ENCODE measurements around the gene CARS2.

The CARS2 gene

DNA sequence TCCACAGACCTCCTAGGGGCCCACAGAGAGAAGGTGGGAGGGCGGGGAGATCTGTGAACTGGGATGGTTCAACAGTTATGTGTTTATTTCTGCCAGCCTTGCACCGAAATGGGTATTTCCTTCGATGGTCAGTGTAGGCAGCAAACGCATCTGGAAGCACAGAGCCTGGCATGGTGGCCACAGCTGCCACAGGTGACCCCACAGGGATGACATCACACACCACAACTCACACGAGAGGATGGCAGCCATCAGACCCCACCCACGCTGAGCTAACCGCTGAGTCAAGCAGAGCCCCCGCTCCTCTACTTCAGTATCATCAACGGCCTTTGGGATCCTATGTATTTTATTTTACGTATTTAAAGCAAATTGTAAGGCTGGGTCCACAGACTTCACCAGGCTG, 53.2 kb downstream of the CARS2 start:
- no peak overlapping the region for H3K27ac Mint-ChIP-seq
- H3K9me3 Mint-ChIP-seq: no peaks in the 10 kb centered on the region
- peaks cover 14% of the 10 kb centered on the region for H3K36me3 Mint-ChIP-seq
- peaks cover 14% of the 10 kb centered on the region for H3K4me1 Mint-ChIP-seq
- H3K4me3 Mint-ChIP-seq: no peak overlapping the region
- H3K27me3 Mint-ChIP-seq: no peaks in the 10 kb centered on the region

DNA sequence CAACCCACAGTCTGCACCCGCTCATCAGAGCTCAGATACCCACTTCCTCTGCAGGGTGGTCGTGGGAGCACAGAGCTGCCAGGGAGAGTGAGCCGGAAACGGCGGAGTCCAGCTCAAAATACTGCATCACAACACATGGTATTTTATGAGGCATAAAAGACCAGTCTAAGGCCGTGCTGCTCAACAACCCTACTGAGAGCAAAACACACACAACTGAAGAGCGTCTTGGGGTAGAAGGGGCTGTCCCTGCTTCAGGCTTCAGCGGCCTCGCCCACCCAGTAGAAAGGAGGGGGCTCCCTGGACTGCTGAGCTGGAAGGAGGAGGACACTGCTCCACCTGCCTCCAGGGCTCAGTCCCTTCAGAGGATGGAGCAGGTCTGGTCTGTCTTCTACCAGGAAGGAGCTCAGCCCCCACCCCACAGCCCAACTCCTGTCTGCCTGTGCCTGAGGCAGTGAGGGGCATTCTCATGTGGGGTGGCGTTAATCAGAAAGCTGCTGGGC, 53.6 kb downstream of the CARS2 start:
- Mint-ChIP-seq H3K27me3 (no peaks in the 10 kb centered on the region), H3K4me3 (no peak overlapping the region), H3K27ac (no peak overlapping the region), H3K9me3 (no peaks in the 10 kb centered on the region), H3K36me3 (peaks cover 11% of the 10 kb centered on the region), H3K4me1 (peaks cover 9% of the 10 kb centered on the region)

DNA sequence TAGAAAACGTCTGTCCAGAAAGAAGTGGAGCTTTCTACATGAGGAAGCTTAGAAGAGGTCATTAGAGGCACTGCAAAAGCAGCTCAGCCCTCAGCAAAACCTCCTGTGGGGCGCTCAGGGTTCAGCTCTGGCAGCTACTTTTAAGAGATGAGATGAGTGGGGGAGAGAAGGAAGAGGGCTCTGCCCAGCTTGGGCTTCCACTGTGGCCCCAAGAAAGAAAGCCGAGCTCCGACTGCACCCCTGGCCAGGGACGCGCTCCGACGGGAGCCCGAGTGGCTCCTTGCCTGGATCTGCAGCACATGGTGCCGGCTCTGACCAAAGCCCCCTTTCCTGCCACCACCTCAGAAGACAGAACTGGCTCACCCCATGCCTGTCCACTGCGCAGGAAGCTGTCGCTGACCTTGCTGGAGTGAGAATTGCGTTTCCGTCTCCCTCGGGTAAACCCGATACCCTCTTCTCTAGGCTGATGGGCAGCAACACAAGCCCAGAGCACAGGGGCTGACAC, 54.1 kb downstream of the CARS2 start:
- Mint-ChIP-seq H3K27me3 (no peaks in the 10 kb centered on the region), H3K27ac (no peak overlapping the region), H3K9me3 (no peaks in the 10 kb centered on the region), H3K4me1 (peaks cover 7% of the 10 kb centered on the region), H3K36me3 (peaks cover 11% of the 10 kb centered on the region), H3K4me3 (no peak overlapping the region)

DNA sequence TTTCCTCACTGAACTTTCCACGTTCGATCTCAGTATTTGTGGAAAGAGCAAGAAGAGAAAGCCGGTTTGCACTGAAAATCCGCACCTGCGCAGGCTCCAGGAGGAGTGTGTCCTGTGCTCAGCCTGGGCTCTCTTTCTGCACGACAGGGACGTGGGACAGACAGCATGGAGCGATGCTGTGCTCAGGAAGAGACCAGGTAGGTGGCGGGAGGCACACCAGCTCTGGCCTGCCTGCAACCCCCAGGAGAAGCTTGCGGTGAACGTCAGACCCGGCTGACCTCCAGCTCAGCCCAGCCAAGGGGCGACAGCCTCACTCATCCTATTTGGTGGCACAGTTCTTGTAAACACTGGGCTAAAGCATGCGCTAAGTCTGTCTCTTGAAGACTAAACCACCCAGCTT, 54.6 kb downstream of the CARS2 start:
- Mint-ChIP-seq H3K27me3 (no peaks in the 10 kb centered on the region), H3K4me3 (no peak overlapping the region), H3K27ac (no peak overlapping the region), H3K9me3 (no peaks in the 10 kb centered on the region), H3K36me3 (peaks cover 11% of the 10 kb centered on the region), H3K4me1 (peaks cover 4% of the 10 kb centered on the region)

DNA sequence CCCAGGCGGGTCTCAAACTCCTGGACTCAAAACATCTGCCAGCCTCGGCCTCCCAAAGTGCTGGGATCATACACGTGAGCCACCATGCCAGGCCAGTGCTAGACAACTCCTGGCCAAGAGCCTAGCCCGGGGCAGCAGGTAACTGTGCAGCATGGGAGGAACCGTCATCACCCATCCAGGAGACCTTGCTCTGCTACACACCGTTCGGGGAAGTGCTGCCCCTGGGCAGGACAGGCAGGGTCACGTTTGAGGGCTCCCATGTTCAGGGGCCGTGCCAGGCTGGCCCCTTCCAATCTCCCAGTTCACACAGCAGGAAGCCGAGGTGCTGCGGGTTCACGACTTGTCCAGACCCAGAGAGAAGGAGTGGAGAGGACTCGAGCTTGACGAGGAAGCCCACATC, 55.5 kb downstream of the CARS2 start:
- no peaks in the 10 kb centered on the region for H3K27me3 Mint-ChIP-seq
- H3K4me1 Mint-ChIP-seq: no peaks in the 10 kb centered on the region
- no peak overlapping the region for H3K27ac Mint-ChIP-seq
- peaks cover 11% of the 10 kb centered on the region for H3K36me3 Mint-ChIP-seq
- no peaks in the 10 kb centered on the region for H3K9me3 Mint-ChIP-seq
- H3K4me3 Mint-ChIP-seq: no peak overlapping the region

DNA sequence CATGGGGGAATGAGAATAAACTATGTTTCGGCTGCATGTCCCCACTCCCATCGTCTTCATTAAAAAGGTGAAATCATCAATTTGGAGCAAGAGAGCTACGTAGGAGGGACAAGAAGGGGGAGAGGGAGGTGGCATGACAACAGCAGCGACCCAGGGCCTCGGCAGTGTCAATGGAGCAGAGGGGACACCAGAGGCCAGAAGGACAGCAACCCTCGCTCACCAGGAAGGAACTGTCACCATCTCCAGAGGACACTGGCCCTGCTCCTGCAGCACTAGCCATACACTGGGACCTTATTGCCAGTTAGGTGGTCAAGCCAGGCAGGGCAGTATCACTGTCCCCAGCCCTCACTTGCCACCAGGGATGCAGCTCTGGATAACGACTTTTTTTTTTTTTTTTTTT, 56.4 kb downstream of the CARS2 start:
- H3K27me3 Mint-ChIP-seq: no peaks in the 10 kb centered on the region
- H3K4me1 Mint-ChIP-seq: no peaks in the 10 kb centered on the region
- H3K36me3 Mint-ChIP-seq: peaks cover 9% of the 10 kb centered on the region

DNA sequence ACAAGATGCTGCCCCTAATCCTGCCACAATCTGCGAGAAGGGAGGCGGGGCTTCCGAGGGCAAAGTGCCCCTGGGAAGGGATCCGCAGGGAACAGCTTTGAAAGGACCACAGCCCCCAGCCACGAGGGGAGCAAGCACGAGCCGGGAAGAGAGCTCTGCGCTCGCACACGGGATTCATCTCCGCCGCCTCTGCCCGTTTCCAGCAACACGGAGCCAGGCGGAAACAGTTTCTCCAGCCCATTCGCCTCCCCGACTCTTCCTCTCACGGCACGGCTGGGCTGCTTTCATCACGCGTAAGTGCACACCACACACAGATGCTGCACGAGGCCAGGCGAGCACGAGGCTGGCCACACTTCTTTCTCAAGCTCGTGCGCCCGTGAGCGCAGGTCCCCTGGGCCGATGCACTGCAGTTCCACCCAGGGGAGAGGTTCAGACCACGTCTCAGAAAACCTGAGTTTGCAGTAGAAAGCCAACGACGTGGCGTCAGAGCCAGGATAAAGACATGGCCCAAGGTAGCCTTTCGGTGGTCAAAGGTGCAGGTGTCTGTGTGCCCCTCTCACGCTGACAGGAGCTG, 57.0 kb downstream of the CARS2 start:
- Mint-ChIP-seq H3K9me3 (no peaks in the 10 kb centered on the region), H3K27ac (peak overlapping the region; percentile 62), H3K27me3 (no peaks in the 10 kb centered on the region), H3K4me1 (no peaks in the 10 kb centered on the region), H3K4me3 (no peak overlapping the region), H3K36me3 (peaks cover 7% of the 10 kb centered on the region)

More for the DNA sequence above, 56.4 kb downstream of the CARS2 start:
- no peak overlapping the region for H3K4me3 Mint-ChIP-seq
- H3K27ac Mint-ChIP-seq: peak overlapping the region; percentile 47
- H3K9me3 Mint-ChIP-seq: no peaks in the 10 kb centered on the region

DNA sequence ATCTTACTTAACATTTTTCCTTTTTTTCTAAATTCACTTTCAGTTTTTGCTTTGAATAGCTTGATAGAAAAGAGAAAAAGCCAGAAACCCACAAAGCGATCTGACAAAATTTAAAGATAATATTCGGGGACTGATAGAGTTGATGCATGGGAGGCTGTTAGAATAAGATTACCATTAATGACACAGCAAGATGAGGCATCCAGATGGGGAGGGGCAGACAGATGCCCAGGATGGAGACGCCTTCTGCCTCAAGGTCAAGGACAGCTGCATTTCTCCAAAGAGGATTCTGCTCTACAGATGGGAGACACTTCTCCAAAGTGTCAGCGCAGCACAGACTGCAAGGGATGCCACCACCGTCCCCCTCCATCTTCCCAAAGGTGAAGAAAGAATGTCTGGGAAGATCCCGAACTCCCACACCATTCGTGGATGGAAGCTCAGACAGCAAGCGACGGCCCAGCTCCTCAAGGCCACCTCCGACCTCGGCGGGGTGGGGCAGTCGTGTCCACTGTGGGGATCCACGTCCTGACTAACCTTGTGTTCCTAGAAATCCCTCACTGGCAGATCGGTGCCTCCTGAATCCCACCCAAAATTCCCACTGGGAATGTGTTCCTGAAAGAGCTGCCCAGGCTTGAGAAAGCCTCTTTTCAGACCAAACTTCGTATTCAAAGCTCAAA, 57.6 kb downstream of the CARS2 start:
- H3K27me3 Mint-ChIP-seq: no peaks in the 10 kb centered on the region
- H3K4me1 Mint-ChIP-seq: no peaks in the 10 kb centered on the region
- no peaks in the 10 kb centered on the region for H3K9me3 Mint-ChIP-seq
- H3K36me3 Mint-ChIP-seq: peaks cover 5% of the 10 kb centered on the region
- H3K27ac Mint-ChIP-seq: peak overlapping the region; percentile 30
- no peak overlapping the region for H3K4me3 Mint-ChIP-seq

DNA sequence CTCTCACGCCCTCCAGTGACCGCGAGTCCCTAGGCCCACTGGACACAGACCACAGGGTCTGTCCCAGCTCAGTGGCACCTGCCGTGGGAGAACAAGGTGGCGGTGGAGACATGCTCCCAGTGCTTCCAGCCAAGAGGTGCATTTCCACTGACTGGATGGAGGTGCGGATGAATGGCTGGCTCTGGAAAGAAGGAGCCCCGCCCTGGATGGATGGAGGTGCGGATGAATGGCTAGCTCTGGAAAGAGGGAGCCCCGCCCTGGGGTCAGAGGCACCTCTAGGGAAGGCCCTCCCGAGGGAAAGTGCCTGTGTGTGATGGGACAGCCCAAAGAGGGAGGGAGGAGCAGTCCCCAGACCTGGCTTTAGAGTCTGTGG, 58.6 kb downstream of the CARS2 start:
- Mint-ChIP-seq H3K4me1 (no peaks in the 10 kb centered on the region), H3K36me3 (peaks cover 3% of the 10 kb centered on the region), H3K4me3 (no peak overlapping the region), H3K9me3 (no peaks in the 10 kb centered on the region), H3K27ac (no peak overlapping the region), H3K27me3 (no peaks in the 10 kb centered on the region)

DNA sequence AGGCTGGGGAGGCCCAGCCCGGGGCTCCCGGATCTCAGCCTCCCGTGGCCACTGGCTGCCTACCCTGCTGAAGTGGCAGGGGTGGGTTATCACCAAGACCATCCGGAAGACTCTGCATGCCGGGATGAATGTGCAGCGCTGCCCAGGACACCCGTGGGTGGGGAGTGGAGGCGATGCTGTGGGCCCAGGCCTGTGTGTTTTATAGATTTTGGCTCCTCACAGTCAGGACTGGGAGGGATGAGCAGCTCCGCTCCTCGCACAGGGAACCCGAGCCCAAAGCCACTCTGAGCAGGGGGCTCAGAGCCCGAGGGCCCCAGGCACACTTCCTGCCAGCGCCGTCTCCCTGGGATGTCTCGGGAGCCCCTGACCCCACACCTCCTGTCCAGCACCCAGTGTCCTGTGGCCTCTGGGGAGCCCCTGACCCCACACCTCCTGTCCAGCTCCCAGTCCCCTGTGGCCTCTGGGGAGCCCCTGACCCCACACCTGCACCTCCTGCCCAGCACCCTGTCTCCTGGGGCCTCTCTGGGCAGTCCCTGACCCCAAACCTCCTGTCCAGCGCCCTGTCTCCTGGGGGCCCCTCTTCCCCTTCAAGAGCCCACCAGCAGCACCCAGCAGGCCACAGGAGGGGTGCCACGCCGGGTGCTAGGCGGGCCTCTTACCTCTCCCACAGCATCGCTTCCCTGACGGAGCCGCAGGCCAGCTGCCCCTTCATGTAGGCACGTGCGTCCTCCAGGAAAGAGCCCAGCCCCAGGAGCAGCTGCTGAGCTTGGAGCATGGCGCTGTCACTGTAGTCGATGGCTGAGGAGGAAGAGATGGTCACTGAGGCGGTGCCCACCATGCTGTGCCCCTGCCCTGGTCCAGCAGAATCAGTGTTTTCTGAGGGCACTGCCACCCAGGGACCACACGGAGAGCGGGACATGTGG, 59.2 kb downstream of the CARS2 start:
- Mint-ChIP-seq H3K27ac (no peak overlapping the region), H3K36me3 (peaks cover 3% of the 10 kb centered on the region), H3K4me3 (no peak overlapping the region), H3K9me3 (no peaks in the 10 kb centered on the region), H3K4me1 (no peaks in the 10 kb centered on the region), H3K27me3 (no peaks in the 10 kb centered on the region)

DNA sequence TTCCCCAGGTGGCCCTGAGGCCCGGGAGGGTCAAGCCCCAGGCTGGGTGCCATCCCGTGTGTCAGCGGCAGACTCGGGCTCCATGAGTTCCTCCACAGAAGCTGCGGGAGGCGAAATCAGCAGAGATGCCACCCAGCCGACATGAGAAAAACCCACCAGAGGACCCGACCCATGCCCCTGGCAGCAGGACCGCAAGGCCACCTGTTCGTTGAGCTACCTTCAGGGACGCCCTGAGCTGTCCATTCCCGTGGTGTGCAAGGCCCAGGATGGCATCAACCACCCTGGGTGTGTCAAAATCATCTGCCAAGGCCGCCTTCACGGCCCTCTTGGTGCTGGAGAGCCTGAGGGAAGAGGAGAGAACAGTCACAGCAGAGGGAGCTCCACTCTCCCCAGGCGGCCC, 60.2 kb downstream of the CARS2 start:
- Mint-ChIP-seq H3K27ac (no peak overlapping the region), H3K4me1 (no peaks in the 10 kb centered on the region), H3K36me3 (peaks cover 3% of the 10 kb centered on the region), H3K4me3 (no peak overlapping the region), H3K9me3 (no peaks in the 10 kb centered on the region), H3K27me3 (no peaks in the 10 kb centered on the region)

DNA sequence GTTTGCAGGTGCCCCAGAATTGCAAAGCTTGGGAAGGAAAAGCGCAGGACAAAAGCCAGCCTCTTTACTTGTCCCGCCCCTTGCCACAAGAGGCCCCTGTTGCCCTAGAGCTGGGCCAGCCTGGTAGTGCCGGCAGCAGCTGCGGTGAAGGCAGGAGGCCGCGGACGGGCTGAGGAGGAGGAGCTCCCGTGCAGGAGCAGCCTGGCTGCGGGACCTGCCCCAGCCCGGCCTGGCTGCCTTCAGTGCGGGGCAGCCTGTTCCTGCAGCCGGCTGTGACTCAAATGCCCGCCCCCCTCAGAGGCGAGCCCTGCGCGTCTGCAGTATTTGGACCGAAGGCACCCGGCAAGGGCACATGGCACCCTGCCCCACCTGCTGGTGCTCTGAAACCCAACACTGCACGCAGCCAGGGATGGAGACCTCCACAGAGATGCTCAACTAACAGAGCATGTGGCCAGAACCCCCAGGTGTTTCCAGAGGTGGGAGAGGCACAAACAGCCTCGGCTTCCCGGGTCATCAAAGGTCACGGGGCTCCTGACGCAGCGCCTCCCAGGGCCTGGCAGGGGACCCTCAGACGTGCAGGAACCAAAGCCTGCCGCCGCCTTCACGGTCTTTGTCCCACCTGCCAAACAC, 60.9 kb downstream of the CARS2 start:
- Mint-ChIP-seq H3K36me3 (peaks cover 3% of the 10 kb centered on the region), H3K9me3 (no peaks in the 10 kb centered on the region), H3K4me1 (no peaks in the 10 kb centered on the region), H3K27ac (no peak overlapping the region), H3K27me3 (no peaks in the 10 kb centered on the region), H3K4me3 (no peak overlapping the region)

DNA sequence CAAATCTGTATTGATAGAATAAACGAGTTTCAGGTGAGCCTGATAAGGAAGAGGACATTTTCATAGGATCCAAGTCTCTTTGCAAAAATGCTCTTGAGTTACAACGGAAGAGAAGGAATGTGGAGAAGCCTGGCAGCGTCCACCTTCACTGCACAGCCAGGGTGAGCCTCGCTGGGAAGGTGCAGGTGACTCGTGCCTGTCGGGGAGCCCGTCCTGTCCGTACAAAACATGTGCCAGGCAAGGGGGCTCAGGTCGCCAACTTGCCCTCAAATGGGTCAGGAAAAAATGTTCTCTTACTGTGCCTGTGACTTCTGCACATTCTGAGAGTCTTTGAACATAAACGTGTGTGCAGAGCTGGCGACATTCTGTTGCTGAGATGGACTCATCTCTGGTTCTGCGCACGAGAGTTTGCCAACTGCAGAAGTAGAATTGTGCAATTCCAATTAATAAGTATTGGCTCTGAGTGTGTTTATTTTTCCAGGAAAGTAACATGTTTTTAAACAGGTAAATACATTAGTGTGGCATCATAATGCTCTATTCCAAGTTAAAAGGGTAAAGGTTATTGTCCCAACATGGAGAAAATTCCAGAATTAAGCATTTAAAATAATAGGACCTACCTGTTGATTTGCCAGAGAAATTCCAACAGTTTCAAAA, 62.0 kb downstream of the CARS2 start:
- Mint-ChIP-seq H3K4me3 (no peak overlapping the region), H3K9me3 (no peaks in the 10 kb centered on the region), H3K27ac (no peak overlapping the region), H3K27me3 (no peaks in the 10 kb centered on the region), H3K4me1 (no peaks in the 10 kb centered on the region), H3K36me3 (peaks cover under 1% of the 10 kb centered on the region)

DNA sequence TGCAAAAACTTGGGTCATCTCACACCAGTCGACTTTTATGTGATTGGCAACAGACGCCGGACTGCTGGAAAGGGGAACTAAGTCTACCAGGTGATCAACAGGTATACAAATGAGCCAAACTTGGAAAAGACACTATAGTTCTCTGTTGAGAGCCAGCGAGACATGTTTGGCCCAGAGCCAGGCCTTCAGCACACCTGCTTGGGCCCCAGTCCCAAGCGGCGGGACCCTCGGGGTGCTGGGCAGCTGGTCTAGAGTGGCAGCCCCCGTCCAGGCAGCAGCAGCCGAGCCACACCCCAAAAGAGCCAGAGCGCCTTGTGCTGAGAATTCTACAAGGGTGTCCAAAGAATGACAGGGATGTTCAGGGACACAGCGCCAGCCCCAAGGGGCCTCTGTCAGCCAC, 62.6 kb downstream of the CARS2 start:
- Mint-ChIP-seq H3K36me3 (peaks cover 3% of the 10 kb centered on the region), H3K27ac (no peak overlapping the region), H3K4me1 (no peaks in the 10 kb centered on the region), H3K4me3 (no peak overlapping the region), H3K27me3 (no peaks in the 10 kb centered on the region), H3K9me3 (no peaks in the 10 kb centered on the region)
